ENCODE results near the gene MICOS13. TPM values are rescaled to one million over a fixed set of nuclear protein-coding genes. Genes with fewer than 3 reads are reported as not detected.

MICOS13 gene
- total RNA-seq = 10 to 100 TPM; 29.5 to 38.7 TPM

DNA sequence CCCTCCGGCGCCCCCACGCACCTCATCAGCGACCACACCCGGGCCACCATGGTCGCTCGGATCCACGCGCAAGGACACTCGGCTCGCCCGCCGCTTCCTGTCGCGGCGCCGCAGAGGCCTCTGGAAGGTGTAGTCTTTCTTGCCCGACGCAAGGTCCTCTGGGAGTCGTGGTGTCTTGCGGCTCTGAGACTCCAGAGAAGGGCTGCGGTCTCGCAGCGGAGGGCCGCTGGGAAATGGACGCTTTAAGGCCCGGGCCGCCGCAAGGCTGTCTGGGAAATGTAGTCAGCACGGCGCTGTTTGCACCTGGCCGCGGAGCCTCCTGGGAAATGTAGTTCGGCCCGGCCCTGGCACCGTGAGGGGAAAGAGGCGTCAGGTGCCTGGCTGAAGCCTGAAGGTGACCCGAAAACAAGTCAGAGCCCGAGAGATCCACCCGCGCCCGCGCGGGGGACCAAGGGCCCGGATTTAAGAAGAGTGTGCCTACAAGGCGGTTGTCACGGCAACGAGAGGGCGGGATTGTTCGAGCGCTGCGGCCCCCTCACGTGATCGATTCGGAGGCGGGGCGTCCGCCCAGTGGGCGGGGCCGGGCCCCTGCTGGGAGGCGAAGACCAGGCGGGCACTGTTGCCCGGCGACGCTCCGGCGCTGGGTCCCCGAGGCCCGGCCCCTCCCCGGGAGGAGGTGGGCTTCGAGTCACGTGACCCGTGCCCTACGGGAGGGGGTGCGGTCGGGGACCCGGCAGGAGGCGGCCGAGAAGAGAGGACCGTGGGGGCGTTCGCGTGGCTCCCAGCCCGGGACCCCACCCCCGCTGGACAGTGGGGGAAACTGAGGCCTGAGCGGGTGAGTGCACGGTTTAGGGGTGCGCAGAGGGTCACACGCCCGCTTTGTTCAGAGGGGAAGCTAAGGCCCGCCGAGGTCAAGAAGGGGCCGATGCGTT, at the start of gene MICOS13, which contains the start of gene HSD11B1L:
TSS of gene MICOS13 (minus strand) at position 80 of the 932 bp plus-strand sequence. CDS start at position 50, 30 bp downstream.
TSS of gene HSD11B1L (plus strand) at position 591 of the 932 bp plus-strand sequence. CDS start 3,806 bp downstream, outside the sequence.
- Mint-ChIP-seq H3K27ac (peak within 1 kb of the TSS; percentile 98), H3K9me3 (peaks cover 4% of the 10 kb centered on the region), H3K27me3 (no peaks in the 10 kb centered on the region), H3K4me1 (peaks cover 18% of the 10 kb centered on the region), H3K36me3 (ENCODE audit: low read depth) (peaks cover 7% of the 10 kb centered on the region), H3K4me3 (peak within 1 kb of the TSS; percentile 88)
- ATAC-seq (replicated peaks) = peak; percentile 96

DNA sequence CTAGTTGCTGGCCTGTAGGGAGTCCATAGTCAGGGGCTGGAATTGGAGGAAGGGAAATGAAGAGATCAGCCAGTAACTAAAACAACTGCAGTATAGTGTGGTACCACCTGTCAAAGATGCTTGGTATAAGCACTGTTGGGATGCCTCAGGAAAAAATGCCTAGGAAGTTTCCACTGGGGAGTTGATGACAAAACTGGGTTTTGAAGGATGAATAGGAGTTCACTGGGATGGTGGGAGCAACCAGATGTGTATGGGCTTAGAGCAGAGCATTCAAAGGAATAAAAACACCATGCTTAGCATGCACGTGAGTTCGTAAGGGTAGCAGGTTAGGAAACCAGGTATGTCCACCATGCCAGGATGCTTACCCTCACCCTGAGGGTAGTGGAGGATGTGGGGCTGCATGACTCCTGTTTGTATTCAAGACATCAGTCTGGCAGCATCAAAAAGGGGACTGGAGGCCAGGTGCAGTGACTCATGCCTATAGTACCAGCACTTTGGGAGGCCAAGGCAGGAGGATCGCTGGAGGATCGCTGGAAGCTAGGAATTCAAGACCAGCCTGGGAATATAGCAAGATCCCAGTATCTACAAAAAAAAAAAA, 47.2 kb upstream of the MICOS13 start:
- Mint-ChIP-seq H3K9me3 (no peaks in the 10 kb centered on the region), H3K27ac (no peak overlapping the region), H3K36me3 (ENCODE audit: low read depth) (no peaks in the 10 kb centered on the region), H3K27me3 (no peaks in the 10 kb centered on the region), H3K4me1 (no peaks in the 10 kb centered on the region), H3K4me3 (no peak overlapping the region)
- ATAC-seq (replicated peaks) = no peak

GRCh38 chr19:5719961-5720790, 39.9 kb upstream of the MICOS13 start, which contains the start of the genes CATSPERD and LONP1:
CATSPERD (plus strand) TSS chr19:5720637; CDS start chr19:5720738, 101 bp downstream.
LONP1 (minus strand) TSS chr19:5720146; CDS start chr19:5720132, 14 bp downstream.
- Mint-ChIP-seq H3K27ac (peak within 1 kb of the TSS; percentile 99), H3K9me3 (no peaks in the 10 kb centered on the region), H3K4me3 (peak within 1 kb of the TSS; percentile 99), H3K36me3 (ENCODE audit: low read depth) (peaks cover 51% of the 10 kb centered on the region), H3K27me3 (no peaks in the 10 kb centered on the region), H3K4me1 (peaks cover 7% of the 10 kb centered on the region)
- ATAC-seq (replicated peaks) = peak; percentile 87

- peaks cover 54% of the 10 kb centered on the region for H3K36me3 Mint-ChIP-seq (ENCODE audit: low read depth)
- no peak for ATAC-seq (replicated peaks)
- peak overlapping the region; percentile 99 for H3K4me3 Mint-ChIP-seq
- no peaks in the 10 kb centered on the region for H3K27me3 Mint-ChIP-seq
- peaks cover 7% of the 10 kb centered on the region for H3K4me1 Mint-ChIP-seq
- no peaks in the 10 kb centered on the region for H3K9me3 Mint-ChIP-seq
- H3K27ac Mint-ChIP-seq = peak overlapping the region; percentile 99
Measured at GRCh38 chr19:5719274-5719960, 39.1 kb upstream of the MICOS13 start.

- no peaks in the 10 kb centered on the region for H3K9me3 Mint-ChIP-seq
- no peaks in the 10 kb centered on the region for H3K27me3 Mint-ChIP-seq
- H3K4me3 Mint-ChIP-seq = peak overlapping the region; percentile 99
- peaks cover 61% of the 10 kb centered on the region for H3K36me3 Mint-ChIP-seq (ENCODE audit: low read depth)
- peak; percentile 60 for ATAC-seq (replicated peaks)
- peaks cover 7% of the 10 kb centered on the region for H3K4me1 Mint-ChIP-seq
- peak overlapping the region; percentile 99 for H3K27ac Mint-ChIP-seq
Measured at GRCh38 chr19:5718579-5719273, 38.4 kb upstream of the MICOS13 start.

- H3K27ac Mint-ChIP-seq = peak overlapping the region; percentile 99
- H3K4me3 Mint-ChIP-seq = peak overlapping the region; percentile 99
- peaks cover 67% of the 10 kb centered on the region for H3K36me3 Mint-ChIP-seq (ENCODE audit: low read depth)
- H3K9me3 Mint-ChIP-seq = no peaks in the 10 kb centered on the region
- ATAC-seq (replicated peaks) = peak; percentile 5
- peaks cover 7% of the 10 kb centered on the region for H3K4me1 Mint-ChIP-seq
- H3K27me3 Mint-ChIP-seq = no peaks in the 10 kb centered on the region
Measured at GRCh38 chr19:5718037-5718578, 37.8 kb upstream of the MICOS13 start.

- no peaks in the 10 kb centered on the region for H3K27me3 Mint-ChIP-seq
- peaks cover 7% of the 10 kb centered on the region for H3K4me1 Mint-ChIP-seq
- ATAC-seq (replicated peaks) = no peak
- peak overlapping the region; percentile 99 for H3K27ac Mint-ChIP-seq
- H3K9me3 Mint-ChIP-seq = no peaks in the 10 kb centered on the region
- H3K4me3 Mint-ChIP-seq = peak overlapping the region; percentile 99
- peaks cover 74% of the 10 kb centered on the region for H3K36me3 Mint-ChIP-seq (ENCODE audit: low read depth)
Measured at GRCh38 chr19:5717215-5717935, 37.1 kb upstream of the MICOS13 start.

GRCh38 chr19:5714816-5715215, 34.5 kb upstream of the MICOS13 start:
- H3K4me3 Mint-ChIP-seq = no peak overlapping the region
- H3K9me3 Mint-ChIP-seq = no peaks in the 10 kb centered on the region
- no peak overlapping the region for H3K27ac Mint-ChIP-seq
- H3K4me1 Mint-ChIP-seq = peaks cover 7% of the 10 kb centered on the region
- peaks cover 90% of the 10 kb centered on the region for H3K36me3 Mint-ChIP-seq (ENCODE audit: low read depth)
- ATAC-seq (replicated peaks) = no peak
- no peaks in the 10 kb centered on the region for H3K27me3 Mint-ChIP-seq

DNA sequence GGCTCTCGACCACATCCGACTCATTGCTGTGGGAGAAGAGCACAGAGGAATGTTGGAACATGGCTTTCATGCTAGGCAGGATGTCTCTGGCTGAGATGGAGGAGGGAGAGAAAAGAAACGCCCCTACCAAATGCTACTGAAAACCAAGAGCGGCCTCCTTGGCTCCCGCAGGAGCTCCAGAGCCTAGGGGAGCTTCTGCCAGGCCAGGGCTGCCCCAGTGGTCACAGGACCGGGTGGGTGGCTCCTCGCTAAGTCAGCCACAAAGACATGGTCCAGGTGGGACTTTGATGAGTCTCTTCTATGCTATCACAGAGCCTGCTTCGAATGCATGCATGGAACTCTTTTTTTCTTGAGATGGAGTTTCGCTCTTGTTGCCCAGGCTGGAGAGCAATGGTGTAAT, 32.9 kb upstream of the MICOS13 start:
- Mint-ChIP-seq H3K36me3 (ENCODE audit: low read depth) (peaks cover 92% of the 10 kb centered on the region), H3K4me3 (no peak overlapping the region), H3K9me3 (no peaks in the 10 kb centered on the region), H3K4me1 (peaks cover 7% of the 10 kb centered on the region), H3K27ac (no peak overlapping the region), H3K27me3 (no peaks in the 10 kb centered on the region)
- no peak for ATAC-seq (replicated peaks)

DNA sequence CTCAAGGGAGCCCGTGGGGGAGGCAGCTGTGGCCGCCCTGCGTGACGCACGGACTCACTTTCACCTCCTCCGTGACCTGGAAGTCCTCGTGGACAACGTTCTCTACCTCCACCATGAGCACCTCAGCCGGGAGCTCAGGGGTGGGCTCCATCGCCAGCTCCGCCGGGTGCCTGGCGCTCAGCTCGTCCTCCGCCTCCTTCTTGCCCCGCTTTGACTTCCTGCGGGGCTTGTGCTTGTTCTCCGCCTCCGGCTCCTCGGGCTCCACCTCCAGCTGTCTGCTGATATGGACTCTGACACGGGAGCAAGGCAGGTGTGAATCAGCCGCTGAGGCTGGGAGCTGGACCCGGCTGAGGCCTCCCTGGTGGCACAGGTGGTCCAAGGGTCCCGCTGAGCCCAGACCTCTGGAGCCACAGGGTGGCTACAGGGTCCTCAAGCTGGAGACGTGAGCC, 31.4 kb upstream of the MICOS13 start:
- Mint-ChIP-seq H3K27me3 (no peaks in the 10 kb centered on the region), H3K9me3 (no peaks in the 10 kb centered on the region), H3K36me3 (ENCODE audit: low read depth) (peaks cover 92% of the 10 kb centered on the region), H3K27ac (no peak overlapping the region), H3K4me1 (no peaks in the 10 kb centered on the region), H3K4me3 (no peak overlapping the region)
- ATAC-seq (replicated peaks) = no peak

GRCh38 chr19:5711025-5711424, 30.7 kb upstream of the MICOS13 start:
- no peak overlapping the region for H3K4me3 Mint-ChIP-seq
- no peak overlapping the region for H3K27ac Mint-ChIP-seq
- peaks cover 92% of the 10 kb centered on the region for H3K36me3 Mint-ChIP-seq (ENCODE audit: low read depth)

More at GRCh38 chr19:5711025-5711424, 30.7 kb upstream of the MICOS13 start:
- H3K4me1 Mint-ChIP-seq = no peaks in the 10 kb centered on the region
- no peak for ATAC-seq (replicated peaks)
- no peaks in the 10 kb centered on the region for H3K27me3 Mint-ChIP-seq
- H3K9me3 Mint-ChIP-seq = no peaks in the 10 kb centered on the region

All from activated T-helper 17 cell treated with anti-CD3 and anti-CD28 coated beads, Interleukin-2, amount 50 U/mL, for 72 hours (primary cell).